ENCODE measurements around the gene CTNNBIP1.

Gene CTNNBIP1

DNA sequence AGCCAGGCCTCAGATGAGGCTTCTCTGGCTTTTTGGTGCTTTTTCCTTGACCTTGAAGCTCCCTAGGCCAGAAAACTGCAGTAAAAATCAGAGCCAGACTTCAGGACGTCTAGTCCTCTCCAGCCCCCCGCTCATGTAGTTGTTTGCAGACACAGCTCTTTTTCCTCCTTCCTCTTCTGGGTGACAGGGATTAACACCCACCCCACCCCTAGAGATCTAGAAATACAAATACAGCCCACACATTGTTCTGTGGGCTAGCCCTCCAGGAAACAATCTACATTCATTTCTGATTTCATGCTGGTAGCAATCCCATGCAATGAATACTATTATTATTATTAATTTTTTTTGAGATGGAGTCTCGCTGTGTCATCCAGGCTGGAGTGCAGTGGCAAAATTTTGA, 76.4 kb downstream of the CTNNBIP1 start:
- Histone ChIP-seq H3K4me1 (ENCODE audit: insufficient read depth, low read length, severe bottlenecking) (peaks cover 29% of the 10 kb centered on the region), H3K4me3 (ENCODE audit: low read depth, low read length, poor library complexity, severe bottlenecking) (no peak overlapping the region), H3K27me3 (ENCODE audit: insufficient read depth, low read length) (no peaks in the 10 kb centered on the region), H3K36me3 (ENCODE audit: insufficient read depth, low read length) (no peaks in the 10 kb centered on the region), H3F3A (ENCODE audit: insufficient read depth, low read length) (no peaks in the 10 kb centered on the region), H3K9me2 (ENCODE audit: low read depth, low read length) (no peaks in the 10 kb centered on the region), H4K20me1 (ENCODE audit: insufficient read depth, low read length) (no peaks in the 10 kb centered on the region), H3K79me2 (ENCODE audit: insufficient read depth, low read length) (no peaks in the 10 kb centered on the region), H3K9ac (ENCODE audit: low read length) (no peak overlapping the region), H3K4me2 (ENCODE audit: low read length) (no peak overlapping the region), H3K27ac (ENCODE audit: low read depth, low read length, poor library complexity, severe bottlenecking) (no peak overlapping the region), H3K9me3 (ENCODE audit: low read length) (no peaks in the 10 kb centered on the region), H2AFZ (ENCODE audit: low read length) (no peak overlapping the region)
- no peak for TF ChIP-seq CTCF (IDR thresholded peaks at IDR 0.05; ENCODE audit: low read length)
- no peak for TF ChIP-seq EZH2 (IDR thresholded peaks at IDR 0.05; ENCODE audit: borderline replicate concordance, low read length)

- Histone ChIP-seq H2AFZ (ENCODE audit: low read length) (no peak overlapping the region), H3K4me2 (ENCODE audit: low read length) (peak overlapping the region; percentile 20; the same call in 1 of the 2 replicates), H3K9me2 (ENCODE audit: low read depth, low read length) (no peaks in the 10 kb centered on the region), H3K4me1 (ENCODE audit: insufficient read depth, low read length, severe bottlenecking) (peaks cover 28% of the 10 kb centered on the region), H4K20me1 (ENCODE audit: insufficient read depth, low read length) (no peaks in the 10 kb centered on the region), H3K27me3 (ENCODE audit: insufficient read depth, low read length) (no peaks in the 10 kb centered on the region), H3K4me3 (ENCODE audit: low read depth, low read length, poor library complexity, severe bottlenecking) (no peak overlapping the region), H3K27ac (ENCODE audit: low read depth, low read length, poor library complexity, severe bottlenecking) (no peak overlapping the region), H3K9ac (ENCODE audit: low read length) (no peak overlapping the region), H3K36me3 (ENCODE audit: insufficient read depth, low read length) (peaks cover 7% of the 10 kb centered on the region), H3K79me2 (ENCODE audit: insufficient read depth, low read length) (peaks cover 7% of the 10 kb centered on the region), H3K9me3 (ENCODE audit: low read length) (no peaks in the 10 kb centered on the region), H3F3A (ENCODE audit: insufficient read depth, low read length) (0 out of 2 replicates have a peak, but pooled peaks cover 9% of the 10 kb centered on the region)
- TF ChIP-seq EZH2 (IDR thresholded peaks at IDR 0.05; ENCODE audit: borderline replicate concordance, low read length) (no peak), CTCF (IDR thresholded peaks at IDR 0.05; ENCODE audit: low read length) (0 out of 2 replicates have a peak, but pooled peaks have one; percentile 12)
These were observed 82.4 kb downstream of the CTNNBIP1 start for GRCh38 chr1:9827558-9828185.

- Histone ChIP-seq H3K79me2 (ENCODE audit: insufficient read depth, low read length) (peaks cover 18% of the 10 kb centered on the region), H3K36me3 (ENCODE audit: insufficient read depth, low read length) (peaks cover 10% of the 10 kb centered on the region), H3K4me3 (ENCODE audit: low read depth, low read length, poor library complexity, severe bottlenecking) (no peak overlapping the region), H3K9me2 (ENCODE audit: low read depth, low read length) (no peaks in the 10 kb centered on the region), H3K27ac (ENCODE audit: low read depth, low read length, poor library complexity, severe bottlenecking) (no peak overlapping the region), H3K4me2 (ENCODE audit: low read length) (no peak overlapping the region), H3K9me3 (ENCODE audit: low read length) (no peaks in the 10 kb centered on the region), H4K20me1 (ENCODE audit: insufficient read depth, low read length) (no peaks in the 10 kb centered on the region), H3K4me1 (ENCODE audit: insufficient read depth, low read length, severe bottlenecking) (peaks cover 29% of the 10 kb centered on the region), H3F3A (ENCODE audit: insufficient read depth, low read length) (0 out of 2 replicates have a peak, but pooled peaks cover 9% of the 10 kb centered on the region), H3K27me3 (ENCODE audit: insufficient read depth, low read length) (no peaks in the 10 kb centered on the region), H3K9ac (ENCODE audit: low read length) (no peak overlapping the region), H2AFZ (ENCODE audit: low read length) (no peak overlapping the region)
- TF ChIP-seq CTCF (IDR thresholded peaks at IDR 0.05; ENCODE audit: low read length), result no peak
- TF ChIP-seq EZH2 (IDR thresholded peaks at IDR 0.05; ENCODE audit: borderline replicate concordance, low read length), result no peak
These were observed 83.5 kb downstream of the CTNNBIP1 start for GRCh38 chr1:9826616-9827015.
